ENCODE data around the gene PDXP. TPM values are rescaled to one million over a fixed set of nuclear protein-coding genes. Genes with fewer than 3 reads are reported as not detected.

PDXP gene
- polyA plus RNA-seq, 1 donor (not counting 4 experiments of a cell fraction or from before 2014, with no cell fraction given): 5.2 TPM

DNA sequence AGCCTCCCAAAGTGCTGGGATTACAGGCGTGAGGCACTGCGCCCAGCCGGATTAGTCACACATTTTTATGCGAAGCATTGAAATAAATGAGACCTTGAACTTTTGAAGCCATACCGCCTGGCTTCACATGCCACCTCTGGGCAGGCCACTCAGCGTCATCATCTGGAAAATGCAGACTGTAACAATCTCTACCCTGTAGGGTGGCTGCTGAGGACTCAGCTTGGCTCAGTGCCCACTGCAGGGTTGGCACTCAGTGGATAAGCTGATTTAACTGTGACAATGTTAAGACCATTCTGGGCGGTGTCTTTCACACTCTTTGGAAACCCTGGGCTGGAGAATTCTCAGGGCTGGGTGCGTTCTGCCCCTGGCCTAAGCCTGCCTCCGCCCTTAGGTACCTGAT is 10.6 kb upstream of the PDXP start:
- H3K27me3 ChIP-seq (ENCODE audit: control insufficient read depth, extremely low read depth, insufficient read depth, low read length): no peaks in the 10 kb centered on the region
- no peaks in the 10 kb centered on the region for H3K9me1 ChIP-seq (ENCODE audit: control insufficient read depth, extremely low read depth, insufficient read depth, low read length)
- no peak overlapping the region for H3K4me3 ChIP-seq (ENCODE audit: control insufficient read depth in 2 of 3, extremely low read depth in 1 of 3, insufficient read depth in 2 of 3, low read depth in 1 of 3, low read length in 3 of 3)
- H3K9me3 ChIP-seq (ENCODE audit: control insufficient read depth, low read depth, low read length): no peaks in the 10 kb centered on the region
- no peak overlapping the region for H3K4me2 ChIP-seq (ENCODE audit: control insufficient read depth, extremely low read depth, insufficient read depth, low read depth, low read length)
- no peak overlapping the region for H3K9ac ChIP-seq (ENCODE audit: control insufficient read depth, extremely low read depth, insufficient read depth, low read length)
- H2AFZ ChIP-seq (ENCODE audit: control insufficient read depth, low read length): no peak overlapping the region
- no peak for FAIRE-seq
- dilution Hi-C loops (cut with MboI; ENCODE audit: extremely low pct_ligation_motif_present, low sequenced_read_pairs): no loop called here
- H4K20me1 ChIP-seq (ENCODE audit: control insufficient read depth, extremely low read depth, insufficient read depth, low read length): no peaks in the 10 kb centered on the region
- peaks cover 6% of the 10 kb centered on the region for H3K4me1 ChIP-seq (ENCODE audit: control insufficient read depth, extremely low read depth, insufficient read depth, low read length)
- H3K79me2 ChIP-seq (ENCODE audit: control insufficient read depth, insufficient read depth, low read length): peaks cover 11% of the 10 kb centered on the region
- no peak overlapping the region for H3K27ac ChIP-seq (ENCODE audit: control insufficient read depth, insufficient read depth, low read length)
- H3K36me3 ChIP-seq (ENCODE audit: control insufficient read depth in 2 of 2, extremely low read depth in 1 of 2, insufficient read depth in 2 of 2, low read length in 2 of 2): peaks cover 53 to 56% of the 10 kb centered on the region in 2 experiments
- DNase-seq (ENCODE audit: low read depth, low spot score): no peak
- TF ChIP-seq, protein P1, sequence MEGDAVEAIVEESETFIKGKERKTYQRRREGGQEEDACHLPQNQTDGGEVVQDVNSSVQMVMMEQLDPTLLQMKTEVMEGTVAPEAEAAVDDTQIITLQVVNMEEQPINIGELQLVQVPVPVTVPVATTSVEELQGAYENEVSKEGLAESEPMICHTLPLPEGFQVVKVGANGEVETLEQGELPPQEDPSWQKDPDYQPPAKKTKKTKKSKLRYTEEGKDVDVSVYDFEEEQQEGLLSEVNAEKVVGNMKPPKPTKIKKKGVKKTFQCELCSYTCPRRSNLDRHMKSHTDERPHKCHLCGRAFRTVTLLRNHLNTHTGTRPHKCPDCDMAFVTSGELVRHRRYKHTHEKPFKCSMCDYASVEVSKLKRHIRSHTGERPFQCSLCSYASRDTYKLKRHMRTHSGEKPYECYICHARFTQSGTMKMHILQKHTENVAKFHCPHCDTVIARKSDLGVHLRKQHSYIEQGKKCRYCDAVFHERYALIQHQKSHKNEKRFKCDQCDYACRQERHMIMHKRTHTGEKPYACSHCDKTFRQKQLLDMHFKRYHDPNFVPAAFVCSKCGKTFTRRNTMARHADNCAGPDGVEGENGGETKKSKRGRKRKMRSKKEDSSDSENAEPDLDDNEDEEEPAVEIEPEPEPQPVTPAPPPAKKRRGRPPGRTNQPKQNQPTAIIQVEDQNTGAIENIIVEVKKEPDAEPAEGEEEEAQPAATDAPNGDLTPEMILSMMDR (optimal IDR thresholded peaks at IDR 0.05 in 1 of 3, IDR thresholded peaks at IDR 0.05 in 1 of 3, conservative IDR thresholded peaks at IDR 0.05 in 1 of 3; ENCODE audit: extremely low read depth in 1 of 3, insufficient read depth in 2 of 3, low read length in 3 of 3): no peak
- no peak for TF ChIP-seq EZH2 (IDR thresholded peaks at IDR 0.05; ENCODE audit: low read length)

DNA sequence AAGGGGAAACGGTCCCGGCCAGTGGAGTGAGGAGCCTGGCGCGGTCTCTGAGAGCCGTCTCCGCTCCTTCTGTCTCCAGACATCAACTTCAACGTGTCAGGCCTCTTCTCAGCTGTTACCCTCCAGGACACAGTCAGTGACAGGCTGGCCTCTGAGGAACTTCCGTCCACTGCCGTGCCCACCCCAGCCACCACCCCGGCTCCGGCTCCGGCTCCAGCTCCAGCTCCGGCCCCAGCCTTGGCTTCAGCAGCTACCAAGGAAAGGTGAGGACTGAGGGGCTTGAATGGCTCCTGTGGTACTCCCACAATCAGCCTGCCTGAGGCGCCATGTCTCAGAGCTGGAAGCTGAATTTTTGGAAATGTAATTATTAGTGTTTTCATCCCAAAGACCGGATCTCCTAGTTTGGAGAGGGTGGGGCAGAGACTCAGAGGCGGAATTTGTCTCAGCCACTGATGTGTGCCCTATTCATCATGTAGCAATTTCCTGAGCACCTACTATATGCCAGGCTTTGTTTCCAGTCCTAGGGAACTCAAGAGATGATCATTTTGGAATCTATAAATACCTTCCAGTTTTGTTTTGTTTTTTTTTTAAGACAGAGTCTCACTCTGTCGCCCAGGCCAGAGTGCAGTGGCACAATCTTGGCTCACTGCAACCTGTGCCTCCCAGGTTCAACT is 7.9 kb upstream of the PDXP start:
- no peak overlapping the region for H3K4me3 ChIP-seq (ENCODE audit: control insufficient read depth in 2 of 3, extremely low read depth in 1 of 3, insufficient read depth in 2 of 3, low read depth in 1 of 3, low read length in 3 of 3)
- no peak for TF ChIP-seq EZH2 (IDR thresholded peaks at IDR 0.05; ENCODE audit: low read length)
- TF ChIP-seq, protein P1 (optimal IDR thresholded peaks at IDR 0.05 in 1 of 3, IDR thresholded peaks at IDR 0.05 in 1 of 3, conservative IDR thresholded peaks at IDR 0.05 in 1 of 3; ENCODE audit: extremely low read depth in 1 of 3, insufficient read depth in 2 of 3, low read length in 3 of 3): no peak
- no peaks in the 10 kb centered on the region for H3K79me2 ChIP-seq (ENCODE audit: control insufficient read depth, insufficient read depth, low read length)
- H3K27me3 ChIP-seq (ENCODE audit: control insufficient read depth, extremely low read depth, insufficient read depth, low read length): no peaks in the 10 kb centered on the region
- peaks cover 29 to 45% of the 10 kb centered on the region in 2 experiments for H3K36me3 ChIP-seq (ENCODE audit: control insufficient read depth in 2 of 2, extremely low read depth in 1 of 2, insufficient read depth in 2 of 2, low read length in 2 of 2)
- no peaks in the 10 kb centered on the region for H3K4me1 ChIP-seq (ENCODE audit: control insufficient read depth, extremely low read depth, insufficient read depth, low read length)
- H4K20me1 ChIP-seq (ENCODE audit: control insufficient read depth, extremely low read depth, insufficient read depth, low read length): peaks cover 3% of the 10 kb centered on the region
- no peaks in the 10 kb centered on the region for H3K9me3 ChIP-seq (ENCODE audit: control insufficient read depth, low read depth, low read length)
- H3K27ac ChIP-seq (ENCODE audit: control insufficient read depth, insufficient read depth, low read length): no peak overlapping the region
- FAIRE-seq: no peak
- H3K4me2 ChIP-seq (ENCODE audit: control insufficient read depth, extremely low read depth, insufficient read depth, low read depth, low read length): no peak overlapping the region
- no peak overlapping the region for H3K9ac ChIP-seq (ENCODE audit: control insufficient read depth, extremely low read depth, insufficient read depth, low read length)
- H2AFZ ChIP-seq (ENCODE audit: control insufficient read depth, low read length): no peak overlapping the region
- no peak for DNase-seq (ENCODE audit: low read depth, low spot score)
- H3K9me1 ChIP-seq (ENCODE audit: control insufficient read depth, extremely low read depth, insufficient read depth, low read length): no peaks in the 10 kb centered on the region
- dilution Hi-C loops (cut with MboI; ENCODE audit: extremely low pct_ligation_motif_present, low sequenced_read_pairs): no loop called here

Data from keratinocyte (primary cell).